Activated T-cell treated with anti-CD3 and anti-CD28 coated beads, Interleukin-2, amount 50 U/mL, for 4 hours (primary cell): Measurements from ENCODE around the gene CCDC91. TPM values are rescaled to one million over a fixed set of nuclear protein-coding genes. Genes with fewer than 3 reads are reported as not detected.
A peak's percentile ranks its signal among the peaks of the same experiment; 100 is the strongest.
"Not testable (repeated sequence)": the region's sequence is repeated elsewhere in the genome, so short reads cannot be mapped to it uniquely, and the experiment has no call there.

Experiments used
- ATAC-seq, 2 donors: fragments of 200-7000 bp; cut with Tn5 transposase; one replicate each; pipeline ENCODE4 v1.10.0; 2021
- DNase-seq: peaks from one replicate; pipeline ENCODE4 v3.0.0-alpha.2; 2020
- H3K27me3 Mint-ChIP-seq: one replicate; pipeline ENCODE4 v1.8.0; 2021; ENCODE audit warnings: low read depth, mixed read lengths
- H3K36me3 Mint-ChIP-seq: one replicate; pipeline ENCODE4 v1.8.0; 2022; ENCODE audit warnings: mixed read lengths; ENCODE audit not compliant: insufficient read depth
- H3K4me1 Mint-ChIP-seq: one replicate; pipeline ENCODE4 v1.8.0; 2021; ENCODE audit warnings: low read depth, mixed read lengths
- H3K4me3 Mint-ChIP-seq: one replicate; pipeline ENCODE4 v1.8.0; 2021; ENCODE audit warnings: mild to moderate bottlenecking, moderate library complexity, mixed read lengths
- H3K9me3 Mint-ChIP-seq: one replicate; pipeline ENCODE4 v1.8.0; 2021; ENCODE audit warnings: mixed read lengths
- total RNA-seq, 3 donors: library from RNA; stranded (reverse); gene quantifications; one replicate each; pipeline ENCODE4 v1.2.1, GENCODE V29; 2021

Gene CCDC91
- total RNA-seq, 3 donors from 2014 or later: 17.8 to 18.2 (median 18.1) TPM

- no peaks in the 10 kb centered on the region for H3K27me3 Mint-ChIP-seq
- ATAC-seq (no peak), DNase-seq (no peak)
- peaks cover 10% of the 10 kb centered on the region for H3K4me1 Mint-ChIP-seq
- peaks cover 3% of the 10 kb centered on the region for H3K36me3 Mint-ChIP-seq
- no peaks in the 10 kb centered on the region for H3K9me3 Mint-ChIP-seq
- no peak overlapping the region for H3K4me3 Mint-ChIP-seq
Observed at GRCh38 chr12:28172434-28173030, 17.7 kb upstream of the CCDC91 start.

GRCh38 chr12:28173440-28173839, 16.8 kb upstream of the CCDC91 start:
- no peak for ATAC-seq
- H3K27me3 Mint-ChIP-seq: no peaks in the 10 kb centered on the region
- DNase-seq: no peak
- peaks cover 3% of the 10 kb centered on the region for H3K36me3 Mint-ChIP-seq
- peaks cover 10% of the 10 kb centered on the region for H3K4me1 Mint-ChIP-seq
- H3K9me3 Mint-ChIP-seq: no peaks in the 10 kb centered on the region
- no peak overlapping the region for H3K4me3 Mint-ChIP-seq

GRCh38 chr12:28175098-28175589, 15.1 kb upstream of the CCDC91 start:
- peaks cover 3% of the 10 kb centered on the region for H3K36me3 Mint-ChIP-seq
- H3K4me3 Mint-ChIP-seq: no peak overlapping the region
- H3K4me1 Mint-ChIP-seq: peaks cover 10% of the 10 kb centered on the region
- no peaks in the 10 kb centered on the region for H3K9me3 Mint-ChIP-seq
- ATAC-seq (no peak), DNase-seq (no peak)
- no peaks in the 10 kb centered on the region for H3K27me3 Mint-ChIP-seq

GRCh38 chr12:28176295-28176694, 14.0 kb upstream of the CCDC91 start:
- no peaks in the 10 kb centered on the region for H3K9me3 Mint-ChIP-seq
- no peak for ATAC-seq

GRCh38 chr12:28177461-28177860, 12.8 kb upstream of the CCDC91 start:
- H3K27me3 Mint-ChIP-seq: no peaks in the 10 kb centered on the region
- no peak overlapping the region for H3K4me3 Mint-ChIP-seq
- no peak for ATAC-seq
- DNase-seq: no peak
- H3K36me3 Mint-ChIP-seq: peaks cover 3% of the 10 kb centered on the region
- no peaks in the 10 kb centered on the region for H3K4me1 Mint-ChIP-seq
- no peaks in the 10 kb centered on the region for H3K9me3 Mint-ChIP-seq

More at GRCh38 chr12:28176295-28176694, 14.0 kb upstream of the CCDC91 start:
- Mint-ChIP-seq H3K27me3 (no peaks in the 10 kb centered on the region), H3K36me3 (peaks cover 3% of the 10 kb centered on the region), H3K4me3 (no peak overlapping the region), H3K4me1 (peaks cover 8% of the 10 kb centered on the region)
- DNase-seq: no peak

GRCh38 chr12:28177905-28178304, 12.4 kb upstream of the CCDC91 start:
- no peaks in the 10 kb centered on the region for H3K27me3 Mint-ChIP-seq
- H3K36me3 Mint-ChIP-seq: peaks cover 3% of the 10 kb centered on the region
- no peak for DNase-seq
- H3K4me3 Mint-ChIP-seq: no peak overlapping the region
- no peaks in the 10 kb centered on the region for H3K9me3 Mint-ChIP-seq
- ATAC-seq: no peak
- H3K4me1 Mint-ChIP-seq: no peaks in the 10 kb centered on the region

- no peak overlapping the region for H3K4me3 Mint-ChIP-seq
- no peaks in the 10 kb centered on the region for H3K4me1 Mint-ChIP-seq
- DNase-seq (no peak), ATAC-seq (no peak)
- H3K9me3 Mint-ChIP-seq: no peaks in the 10 kb centered on the region
- H3K36me3 Mint-ChIP-seq: peaks cover 3% of the 10 kb centered on the region
- no peaks in the 10 kb centered on the region for H3K27me3 Mint-ChIP-seq
Observed at GRCh38 chr12:28178775-28179174, 11.5 kb upstream of the CCDC91 start.

GRCh38 chr12:28180786-28181185, 9.5 kb upstream of the CCDC91 start:
- H3K36me3 Mint-ChIP-seq: no peaks in the 10 kb centered on the region
- no peaks in the 10 kb centered on the region for H3K9me3 Mint-ChIP-seq
- no peak overlapping the region for H3K4me3 Mint-ChIP-seq
- ATAC-seq (no peak), DNase-seq (no peak)
- no peaks in the 10 kb centered on the region for H3K27me3 Mint-ChIP-seq
- peaks cover 2% of the 10 kb centered on the region for H3K4me1 Mint-ChIP-seq

- DNase-seq: no peak
Observed at GRCh38 chr12:28184375-28184774, 5.9 kb upstream of the CCDC91 start.

GRCh38 chr12:28186500-28186899, 3.8 kb upstream of the CCDC91 start:
- peaks cover 39% of the 10 kb centered on the region for H3K4me1 Mint-ChIP-seq
- peaks cover 3% of the 10 kb centered on the region for H3K36me3 Mint-ChIP-seq
- H3K9me3 Mint-ChIP-seq: no peaks in the 10 kb centered on the region
- ATAC-seq (no peak), DNase-seq (no peak)
- no peaks in the 10 kb centered on the region for H3K27me3 Mint-ChIP-seq
- H3K4me3 Mint-ChIP-seq: no peak overlapping the region

More at GRCh38 chr12:28184375-28184774, 5.9 kb upstream of the CCDC91 start:
- H3K27me3 Mint-ChIP-seq: no peaks in the 10 kb centered on the region
- ATAC-seq: no peak
- peaks cover 22% of the 10 kb centered on the region for H3K4me1 Mint-ChIP-seq
- H3K4me3 Mint-ChIP-seq: no peak overlapping the region
- peaks cover 3% of the 10 kb centered on the region for H3K36me3 Mint-ChIP-seq
- no peaks in the 10 kb centered on the region for H3K9me3 Mint-ChIP-seq

GRCh38 chr12:28189784-28190320, 404 bp upstream of the CCDC91 start:
- Mint-ChIP-seq H3K4me1 (peaks cover 59% of the 10 kb centered on the region), H3K36me3 (peaks cover 15% of the 10 kb centered on the region), H3K9me3 (peaks cover 3% of the 10 kb centered on the region), H3K4me3 (peak overlapping the region; percentile 94), H3K27me3 (no peaks in the 10 kb centered on the region)
- no peak for DNase-seq
- no peak for ATAC-seq

- no peaks in the 10 kb centered on the region for H3K27me3 Mint-ChIP-seq
- peaks cover 62% of the 10 kb centered on the region for H3K4me1 Mint-ChIP-seq
- peaks cover 19% of the 10 kb centered on the region for H3K36me3 Mint-ChIP-seq
- peak overlapping the region; percentile 94 for H3K4me3 Mint-ChIP-seq
- H3K9me3 Mint-ChIP-seq: peaks cover 3% of the 10 kb centered on the region
- ATAC-seq (peak; percentile 28 to 44), DNase-seq (peak; percentile 33)
Observed at GRCh38 chr12:28191051-28192048, 1.1 kb downstream of the CCDC91 start.

- Mint-ChIP-seq H3K4me1 (peaks cover 65% of the 10 kb centered on the region), H3K4me3 (peak overlapping the region; percentile 94), H3K27me3 (no peaks in the 10 kb centered on the region), H3K36me3 (peaks cover 19% of the 10 kb centered on the region), H3K9me3 (peaks cover 3% of the 10 kb centered on the region)
- no peak for ATAC-seq
- no peak for DNase-seq
Observed at GRCh38 chr12:28192125-28192524, 1.9 kb downstream of the CCDC91 start.

GRCh38 chr12:28194621-28195020, 4.4 kb downstream of the CCDC91 start:
- Mint-ChIP-seq H3K36me3 (peaks cover 16% of the 10 kb centered on the region), H3K4me1 (peaks cover 47% of the 10 kb centered on the region)
- H3K9me3 Mint-ChIP-seq, ATAC-seq, DNase-seq, H3K4me3 Mint-ChIP-seq, H3K27me3 Mint-ChIP-seq: not testable (repeated sequence)
